Suppressor macrophage treated with lipopolysaccharide for 4 hours (primary cell): ENCODE results near the gene CYP2W1.

ENCODE experiments used
- DNase-seq: peaks from one replicate; pipeline ENCODE4 v3.0.0-alpha.2; 2020

Gene CYP2W1

GRCh38 chr7:1018334-1018695 lies 35.3 kb downstream of the CYP2W1 start:
- no peak for DNase-seq

- DNase-seq, result no peak
These were observed 36.3 kb downstream of the CYP2W1 start for GRCh38 chr7:1019255-1019785.

GRCh38 chr7:1019789-1020610 lies 37.0 kb downstream of the CYP2W1 start:
- no peak for DNase-seq

- DNase-seq, result no peak
These were observed 37.9 kb downstream of the CYP2W1 start for GRCh38 chr7:1020849-1021251.

GRCh38 chr7:1021366-1021765 lies 38.4 kb downstream of the CYP2W1 start:
- no peak for DNase-seq

- no peak for DNase-seq
These were observed 39.0 kb downstream of the CYP2W1 start for GRCh38 chr7:1021931-1022330.

GRCh38 chr7:1022356-1022755 lies 39.4 kb downstream of the CYP2W1 start:
- DNase-seq, result no peak

- DNase-seq, result no peak
These were observed 40.0 kb downstream of the CYP2W1 start for GRCh38 chr7:1022801-1023465.

GRCh38 chr7:1024331-1024841 lies 41.4 kb downstream of the CYP2W1 start:
- no peak for DNase-seq

- DNase-seq, result no peak
These were observed 42.1 kb downstream of the CYP2W1 start for GRCh38 chr7:1024876-1025742.

GRCh38 chr7:1025743-1026581 lies 43.0 kb downstream of the CYP2W1 start:
- no peak for DNase-seq

- DNase-seq, result peak; percentile 18
These were observed 43.8 kb downstream of the CYP2W1 start for GRCh38 chr7:1026721-1027161.

- no peak for DNase-seq
These were observed 44.5 kb downstream of the CYP2W1 start for GRCh38 chr7:1027242-1028043.

GRCh38 chr7:1028044-1028770 lies 45.2 kb downstream of the CYP2W1 start:
- peak; percentile 94 for DNase-seq

- DNase-seq, result peak; percentile 87
These were observed 46.0 kb downstream of the CYP2W1 start for GRCh38 chr7:1028775-1029636.

- DNase-seq, result peak; percentile 28
These were observed 46.9 kb downstream of the CYP2W1 start for GRCh38 chr7:1029637-1030443.

GRCh38 chr7:1030444-1031070 lies 47.6 kb downstream of the CYP2W1 start:
- no peak for DNase-seq
